ENCODE measurements around the gene HCST.

GRCh38 chr19:35868172-35868822, 34.0 kb upstream of the HCST start, which contains the start of gene APLP1:
- TF ChIP-seq ZNF513 (tag by site-specific recombination; IDR thresholded peaks at IDR 0.05) (no peak), ZNF248 (tag by site-specific recombination; IDR thresholded peaks at IDR 0.05) (no peak), CTCF (tag by site-specific recombination; IDR thresholded peaks at IDR 0.05) (no peak), YY1 (tag by site-specific recombination; IDR thresholded peaks at IDR 0.05) (no peak), ZNF24 (tag by site-specific recombination; IDR thresholded peaks at IDR 0.05) (no peak), ATF2 (tag by site-specific recombination; IDR thresholded peaks at IDR 0.05; ENCODE audit: low read depth) (no peak), ZNF626 (tag by site-specific recombination; IDR thresholded peaks at IDR 0.05) (no peak)

Data from HEK293 (cell line).